Measurements from ENCODE around the gene SLC18A2.
"Not testable (repeated sequence)": the region's sequence is repeated elsewhere in the genome, so short reads cannot be mapped to it uniquely, and the experiment has no call there.

SLC18A2 gene

GRCh38 chr10:117266400-117266799, 25.5 kb downstream of the SLC18A2 start:
- DNase-seq (ENCODE audit: low read depth) = no peak

DNA sequence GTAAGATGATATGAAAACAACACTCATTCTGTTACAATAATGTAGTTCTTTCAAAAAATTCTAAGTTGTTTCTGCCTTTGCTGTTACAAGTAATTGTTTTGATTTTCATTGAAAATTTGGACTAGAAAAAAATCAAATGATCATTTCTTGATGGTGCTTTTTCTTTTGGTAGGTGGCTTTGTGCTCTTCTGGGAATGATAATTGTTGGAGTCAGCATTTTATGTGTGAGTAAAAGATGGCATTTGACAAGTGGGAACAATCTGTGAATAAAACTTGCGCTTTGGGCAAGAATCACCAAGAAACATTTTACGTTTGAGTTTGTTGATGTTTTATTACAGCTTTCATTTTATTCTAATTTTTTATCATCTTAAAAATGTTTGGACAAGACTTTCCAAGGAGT, 25.9 kb downstream of the SLC18A2 start:
- DNase-seq (ENCODE audit: low read depth) = no peak

DNA sequence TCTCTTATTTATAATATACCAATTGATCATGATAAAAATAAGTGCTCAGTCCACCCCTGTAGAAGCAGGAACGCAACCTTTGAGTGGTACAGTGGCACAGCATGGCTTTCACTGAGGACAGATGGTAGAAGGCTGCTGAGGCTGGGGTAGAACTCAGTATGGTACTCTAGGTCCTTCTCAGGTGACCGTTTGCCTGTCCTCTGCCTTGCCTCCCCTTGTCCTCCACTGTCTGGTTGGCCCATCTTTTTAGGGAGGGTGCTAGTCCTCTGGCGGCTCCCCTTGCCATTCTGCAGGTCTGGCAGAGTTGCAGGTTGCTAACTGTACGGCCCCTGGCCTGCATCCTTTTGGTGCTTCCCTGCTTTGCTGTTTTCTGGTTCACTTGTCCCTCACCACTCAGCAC, 27.3 kb downstream of the SLC18A2 start:
- no peak for DNase-seq (ENCODE audit: low read depth)

- DNase-seq (ENCODE audit: low read depth) = no peak
These were observed 28.0 kb downstream of the SLC18A2 start for GRCh38 chr10:117268907-117269306.

- DNase-seq (ENCODE audit: low read depth) = no peak
These were observed 30.5 kb downstream of the SLC18A2 start for GRCh38 chr10:117271427-117271826.

- no peak for DNase-seq (ENCODE audit: low read depth)
These were observed 31.5 kb downstream of the SLC18A2 start for GRCh38 chr10:117272195-117273076.

DNA sequence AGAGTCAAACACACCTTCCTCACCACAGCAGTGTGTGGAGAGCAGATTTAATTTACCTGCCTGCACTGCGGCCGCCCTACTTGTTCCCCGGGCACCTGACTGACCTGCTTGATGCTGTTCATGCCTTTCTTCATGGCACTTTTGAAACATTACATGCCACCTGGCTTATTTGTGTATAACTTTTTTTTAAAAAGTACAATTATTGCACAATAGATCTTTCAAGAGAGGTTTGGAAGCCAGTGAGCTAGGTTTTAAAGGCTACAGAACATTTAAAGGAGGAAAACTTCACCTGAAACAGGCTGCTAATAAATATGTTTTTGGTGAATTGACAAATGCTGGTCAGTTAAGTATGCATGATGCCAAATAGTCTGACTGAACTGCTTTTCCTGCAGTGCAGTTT, 33.1 kb downstream of the SLC18A2 start:
- DNase-seq (ENCODE audit: low read depth) = no peak

- DNase-seq (ENCODE audit: low read depth) = no peak
These were observed 33.6 kb downstream of the SLC18A2 start for GRCh38 chr10:117274509-117274908.

DNA sequence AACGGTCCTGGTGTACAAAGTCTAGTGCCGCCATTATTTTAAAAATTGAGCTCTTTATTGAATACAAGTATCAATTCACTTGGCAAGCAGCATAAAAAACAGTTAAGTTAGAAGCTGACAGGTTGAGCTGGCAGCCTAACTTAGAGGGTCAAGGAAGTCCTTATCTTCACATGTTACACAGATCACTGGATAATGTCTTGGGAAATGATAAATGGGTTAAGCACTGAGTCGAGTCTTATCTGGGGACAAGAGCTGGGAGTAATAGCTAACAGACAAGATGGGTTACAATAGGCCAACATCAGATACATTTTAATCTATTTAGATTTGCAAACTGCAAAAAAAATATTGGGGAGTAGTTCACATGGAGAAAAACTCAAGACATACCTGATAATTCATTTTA, 34.2 kb downstream of the SLC18A2 start:
- no peak for DNase-seq (ENCODE audit: low read depth)

DNA sequence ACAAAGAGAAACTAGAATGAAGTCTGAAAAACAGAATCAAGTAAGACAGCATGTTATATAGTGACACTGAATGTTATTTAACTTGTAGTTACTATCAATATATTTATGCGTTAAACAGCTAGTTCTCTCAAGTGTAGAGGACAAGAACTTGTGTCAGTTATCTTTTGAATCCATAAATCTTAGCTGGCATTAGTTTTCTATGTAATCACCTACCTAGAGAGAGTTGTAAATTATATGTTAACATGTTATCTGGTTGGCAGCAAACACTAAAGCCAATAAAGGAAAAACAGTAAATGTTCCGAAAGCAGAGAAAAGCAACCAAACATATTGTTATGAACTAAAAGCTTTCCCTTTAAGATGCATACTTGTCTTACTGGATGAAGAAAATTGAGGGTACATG, 36.8 kb downstream of the SLC18A2 start:
- DNase-seq (ENCODE audit: low read depth) = no peak

DNA sequence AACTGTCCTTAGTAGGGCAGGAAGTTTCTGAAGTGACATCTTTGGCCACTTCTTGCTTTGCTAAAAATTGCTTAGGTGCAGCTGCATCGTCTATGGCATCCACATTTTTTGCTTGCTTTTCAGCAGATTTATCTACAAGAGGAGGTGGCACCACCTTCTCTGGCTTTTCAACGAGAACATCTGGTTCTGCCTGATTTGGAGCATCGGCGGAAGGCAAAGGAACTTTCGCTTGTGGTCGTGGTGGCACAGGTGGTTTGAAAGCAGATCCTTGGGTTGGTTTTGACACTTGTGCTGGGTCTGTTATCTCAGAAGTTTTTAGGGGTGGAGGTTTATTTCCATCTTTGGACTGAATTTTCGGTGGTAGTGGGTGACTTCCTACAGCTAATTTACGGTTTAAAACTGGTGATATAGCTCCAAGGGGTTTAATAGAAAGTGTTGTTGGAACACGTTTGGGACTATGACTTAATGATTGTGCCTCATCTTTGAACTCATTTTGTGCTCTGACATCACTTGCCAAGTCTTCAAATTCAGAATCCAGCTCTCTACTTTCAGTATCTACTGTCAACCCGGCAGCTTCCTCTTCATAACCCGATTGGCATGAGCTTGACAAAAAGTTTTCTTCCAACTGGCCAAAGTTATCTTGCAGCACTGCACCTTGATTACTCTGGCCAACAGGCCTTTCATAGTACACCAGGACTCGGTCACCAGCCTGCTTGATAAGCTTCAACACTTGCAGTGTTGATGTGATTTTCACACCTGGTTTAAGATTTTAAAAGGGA, 44.0 kb downstream of the SLC18A2 start:
- no peak for DNase-seq (ENCODE audit: low read depth)

DNA sequence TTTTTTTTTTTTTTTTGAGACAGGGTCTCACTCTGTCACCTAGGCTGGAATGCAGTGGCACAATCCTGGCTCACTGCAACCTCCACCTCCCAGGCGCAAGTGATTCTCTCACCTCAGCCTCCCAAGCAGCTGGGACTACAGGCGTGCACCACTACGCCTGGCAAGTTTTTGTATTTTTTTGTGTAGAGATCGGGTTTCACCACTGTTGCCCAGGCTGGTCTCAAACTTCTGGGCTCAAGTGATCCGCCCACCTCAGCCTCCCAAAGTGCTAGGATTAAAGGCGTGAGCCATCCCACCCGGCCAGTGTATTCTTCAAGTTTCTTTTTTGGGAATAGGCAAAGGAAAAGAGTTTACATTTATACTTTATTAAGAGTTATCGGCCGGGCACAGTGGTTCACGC, 50.0 kb downstream of the SLC18A2 start:
- DNase-seq (ENCODE audit: low read depth) = not testable (repeated sequence)

GRCh38 chr10:117294039-117294645, 53.2 kb downstream of the SLC18A2 start:
- DNase-seq (ENCODE audit: low read depth) = no peak

- no peak for DNase-seq (ENCODE audit: low read depth)
These were observed 53.8 kb downstream of the SLC18A2 start for GRCh38 chr10:117294735-117295134.

DNA sequence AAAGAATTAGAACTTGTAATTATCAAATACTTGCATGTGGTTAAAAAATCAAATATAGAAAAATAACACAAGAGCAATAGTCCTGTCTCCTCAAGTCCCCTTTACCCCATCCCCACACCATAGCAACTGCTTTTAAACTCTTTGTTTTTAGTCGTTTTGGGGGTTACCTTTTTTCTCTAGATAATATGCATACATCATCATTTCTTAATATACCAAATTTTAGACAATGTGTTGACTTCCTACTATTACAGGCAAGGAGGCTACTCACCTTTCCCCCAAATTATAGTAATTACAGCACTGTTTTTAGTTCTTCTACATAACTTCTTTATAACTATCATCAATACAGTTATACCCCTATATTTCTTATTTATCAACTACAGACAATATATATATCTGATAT, 57.3 kb downstream of the SLC18A2 start:
- no peak for DNase-seq (ENCODE audit: low read depth)

DNA sequence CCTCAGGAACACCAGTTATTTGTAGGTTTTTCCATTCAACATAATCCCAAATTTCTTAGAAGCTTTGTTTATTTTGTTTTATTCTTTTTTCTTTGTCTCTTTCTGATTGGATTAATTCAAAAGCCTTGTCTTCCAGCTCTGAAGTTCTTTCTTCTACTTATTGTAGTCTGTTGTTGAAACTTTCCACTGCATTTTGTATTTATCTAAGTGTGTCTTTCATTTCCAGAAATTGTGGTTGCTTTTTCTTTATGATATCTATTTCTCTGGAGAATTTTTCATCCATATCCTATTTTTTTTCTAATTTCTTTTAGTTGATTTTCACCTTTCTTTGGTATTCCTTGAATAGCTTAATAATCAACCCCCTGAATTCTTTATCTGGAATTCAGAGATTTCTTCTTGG, 58.5 kb downstream of the SLC18A2 start:
- no peak for DNase-seq (ENCODE audit: low read depth)

- no peak for DNase-seq (ENCODE audit: low read depth)
These were observed 59.8 kb downstream of the SLC18A2 start for GRCh38 chr10:117300671-117301070.

- not testable (repeated sequence) for DNase-seq (ENCODE audit: low read depth)
These were observed 62.5 kb downstream of the SLC18A2 start for GRCh38 chr10:117303451-117303850.

DNA sequence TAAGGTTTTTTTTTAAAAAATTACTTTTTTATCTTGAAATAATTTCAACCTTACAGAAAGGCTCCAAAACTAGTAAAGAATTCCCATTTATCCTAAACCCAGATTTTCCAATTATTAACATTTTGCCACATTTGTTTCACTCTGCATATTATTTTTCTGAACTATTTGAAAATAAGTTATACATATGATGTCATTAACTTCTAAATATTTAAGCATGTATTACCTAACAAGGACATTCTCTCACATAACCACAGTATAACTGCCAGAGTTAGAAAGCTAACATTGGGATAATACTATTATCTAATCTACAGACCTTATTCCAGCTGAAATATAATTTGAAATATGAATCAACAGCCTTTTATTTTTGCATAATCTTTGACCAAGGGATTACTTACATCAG, 65.8 kb downstream of the SLC18A2 start:
- no peak for DNase-seq (ENCODE audit: low read depth)

GRCh38 chr10:117311261-117311660, 70.3 kb downstream of the SLC18A2 start:
- DNase-seq (ENCODE audit: low read depth) = no peak

GRCh38 chr10:117312430-117312829, 71.5 kb downstream of the SLC18A2 start:
- DNase-seq (ENCODE audit: low read depth) = no peak

GRCh38 chr10:117313641-117314040, 72.7 kb downstream of the SLC18A2 start:
- DNase-seq (ENCODE audit: low read depth) = no peak

GRCh38 chr10:117316701-117317100, 75.8 kb downstream of the SLC18A2 start:
- no peak for DNase-seq (ENCODE audit: low read depth)

Measured in stimulated activated CD8-positive, alpha-beta memory T cell treated with anti-CD3 and anti-CD28 coated beads, Interleukin-15, amount 100 ng/mL, for 1 hour (primary cell).